Neural progenitor cell (in vitro differentiated cells): Measurements from ENCODE around the gene GBF1.

Experiments used
- CTCF ChIP-seq: fragments of 200-600 bp; sonication (generic); IDR thresholded peaks from 2 replicates; pipeline ENCODE4 v1.5.1; 2017; ENCODE audit warnings: antibody characterized with exemption, mild to moderate bottlenecking
- EZH2 ChIP-seq: fragments of 200-600 bp; sonication (generic); IDR thresholded peaks from 2 replicates; pipeline ENCODE4 v1.6.1; 2017; ENCODE audit warnings: antibody characterized with exemption, mild to moderate bottlenecking, moderate library complexity

- TF ChIP-seq CTCF (no peak), EZH2 (no peak)
These were observed 156.0 kb downstream of the GBF1 start for GRCh38 chr10:102401342-102401654.
